Islet of Langerhans (tissue), 1 donor: ENCODE results near the gene PROX2.

Source experiments
- FAIRE-seq: peaks from one replicate; lab custom pipeline; 2011; peaks lifted over from hg19 to GRCh38; lab: Jason Lieb, UNC

Gene PROX2

GRCh38 chr14:74875941-74876913 is at the start of gene PROX2:
TSS of gene PROX2 (minus strand) at chr14:74876145. CDS start at chr14:74863834, 12,311 bp downstream.
- FAIRE-seq = no peak

GRCh38 chr14:74924061-74924460 is 48.1 kb upstream of the PROX2 start:
- no peak for FAIRE-seq

DNA sequence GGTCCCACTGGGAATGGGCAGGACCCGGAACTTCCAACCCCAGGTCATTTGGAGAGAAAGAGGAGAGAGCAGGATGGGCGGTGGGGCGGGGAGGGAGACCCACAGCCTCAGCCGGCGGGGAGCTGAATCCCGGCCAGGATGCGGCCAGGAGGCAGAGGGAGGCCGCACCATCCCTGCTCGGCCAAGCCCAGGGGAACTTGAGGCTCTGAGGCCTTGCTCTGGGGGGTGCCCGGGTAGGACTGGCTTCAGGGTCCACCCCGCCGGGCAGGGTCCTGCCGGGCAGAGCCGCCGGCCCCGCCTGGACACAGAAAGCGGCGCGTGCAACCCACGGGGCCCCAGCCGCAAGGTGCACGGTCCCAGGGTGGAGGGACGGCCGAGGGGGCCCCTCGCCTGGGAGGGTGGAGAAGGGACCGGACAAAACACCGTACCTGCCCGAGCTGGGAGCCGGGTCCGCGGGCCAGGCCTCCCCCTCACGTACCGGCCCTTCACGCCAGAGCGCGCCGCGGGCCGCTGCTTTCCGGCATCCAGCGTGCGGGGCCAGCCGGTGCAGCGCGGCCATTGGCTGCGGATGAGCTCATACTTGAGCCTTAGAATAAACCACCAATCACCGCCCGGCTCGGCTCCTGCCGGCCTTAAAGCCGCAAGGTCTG is 46.9 kb upstream of the PROX2 start, which contains the start of gene RPS6KL1:
Gene RPS6KL1, minus strand, starts transcription at position 509 of the 650 bp plus-strand sequence. CDS start 1,719 bp downstream, outside the sequence.
- FAIRE-seq = no peak

GRCh38 chr14:74921987-74922751 is 46.2 kb upstream of the PROX2 start:
- FAIRE-seq = no peak

DNA sequence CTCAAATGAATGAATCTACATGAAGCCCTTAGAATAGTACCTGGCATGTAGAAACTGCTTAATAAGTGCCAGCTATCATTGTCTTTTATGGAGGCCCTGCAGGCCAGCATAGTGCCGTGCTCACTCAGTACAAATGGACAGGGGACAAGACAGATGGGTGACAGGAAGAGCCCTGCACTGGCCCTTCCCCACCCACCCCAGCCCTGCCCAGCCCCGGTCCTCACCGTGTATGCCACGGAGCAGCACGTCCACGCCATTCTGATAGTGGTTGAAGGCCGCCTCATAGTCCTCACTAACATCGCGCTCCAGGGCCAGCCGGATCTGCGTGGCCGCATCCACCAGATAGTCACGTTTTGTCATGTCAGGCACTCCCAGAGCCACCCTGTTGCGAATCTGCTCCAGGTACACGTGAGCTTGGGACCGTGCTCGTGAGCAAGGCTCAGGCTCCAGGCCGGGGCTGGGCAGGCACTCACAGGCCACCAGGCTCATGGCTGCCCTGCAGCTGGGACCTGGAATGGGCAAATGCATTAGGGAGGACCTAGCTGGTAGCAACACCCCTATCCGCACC is 45.2 kb upstream of the PROX2 start:
- no peak for FAIRE-seq

- no peak for FAIRE-seq
Measured at GRCh38 chr14:74920281-74920680, 44.3 kb upstream of the PROX2 start.

DNA sequence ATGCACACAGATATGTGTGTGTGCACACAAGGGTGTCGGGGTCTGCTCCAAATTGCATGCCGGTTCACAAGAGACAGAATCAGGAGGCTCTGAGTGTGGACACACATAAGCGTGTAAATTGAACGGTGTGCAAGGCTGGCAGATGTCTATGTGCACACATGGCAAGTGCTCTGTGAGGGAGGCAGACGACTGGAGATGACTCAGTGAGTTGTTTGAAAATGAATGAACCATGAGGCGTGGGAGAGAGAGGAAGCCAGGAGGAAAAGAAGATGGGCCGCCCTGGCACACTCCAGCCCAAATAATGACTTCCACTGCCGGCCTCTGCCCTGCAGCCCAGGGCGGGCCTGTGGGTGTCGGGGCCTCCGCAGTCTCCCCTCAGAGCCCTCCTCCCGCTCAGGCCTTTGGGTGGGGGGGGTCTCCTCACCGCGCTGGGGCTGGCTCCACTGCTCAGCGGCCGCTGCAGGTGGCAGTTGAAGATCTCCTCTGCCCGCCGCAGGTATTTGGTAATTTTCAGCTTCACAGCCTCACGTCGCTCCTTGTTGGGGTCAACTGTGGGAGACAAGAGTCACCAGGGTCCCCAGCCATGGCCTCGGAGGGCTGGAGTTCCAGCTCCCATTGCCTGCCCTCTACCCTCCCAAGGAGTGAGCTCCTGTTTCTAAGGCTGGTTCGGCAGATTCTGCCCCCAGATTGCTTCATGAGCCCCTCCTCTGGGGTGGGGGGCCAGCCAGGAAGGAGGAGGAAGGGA is 43.6 kb upstream of the PROX2 start:
- no peak for FAIRE-seq

- FAIRE-seq = no peak
Measured at GRCh38 chr14:74918380-74918779, 42.4 kb upstream of the PROX2 start.

DNA sequence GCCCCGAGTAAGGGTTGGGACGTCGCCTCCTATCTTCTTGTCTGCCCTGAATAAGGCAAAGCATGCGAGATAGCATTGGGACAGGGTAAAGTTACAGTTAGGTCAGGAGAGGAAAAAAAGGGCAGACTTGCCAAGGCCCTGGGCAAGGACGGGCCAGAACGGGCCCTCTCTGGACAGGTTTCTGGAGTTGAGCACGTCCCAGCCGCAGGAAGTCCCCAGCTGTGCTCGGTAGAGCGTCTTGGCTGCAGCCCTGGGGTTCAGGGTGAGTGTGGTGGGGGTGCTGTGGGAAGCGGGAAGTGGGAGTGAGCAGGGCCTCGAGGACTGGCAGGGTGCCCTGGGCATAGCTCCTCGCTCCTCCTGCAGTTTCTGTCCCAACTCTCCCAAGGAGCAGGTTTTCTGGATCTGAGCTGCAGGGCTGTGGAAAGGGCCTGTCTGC is 41.7 kb upstream of the PROX2 start:
- FAIRE-seq = no peak

DNA sequence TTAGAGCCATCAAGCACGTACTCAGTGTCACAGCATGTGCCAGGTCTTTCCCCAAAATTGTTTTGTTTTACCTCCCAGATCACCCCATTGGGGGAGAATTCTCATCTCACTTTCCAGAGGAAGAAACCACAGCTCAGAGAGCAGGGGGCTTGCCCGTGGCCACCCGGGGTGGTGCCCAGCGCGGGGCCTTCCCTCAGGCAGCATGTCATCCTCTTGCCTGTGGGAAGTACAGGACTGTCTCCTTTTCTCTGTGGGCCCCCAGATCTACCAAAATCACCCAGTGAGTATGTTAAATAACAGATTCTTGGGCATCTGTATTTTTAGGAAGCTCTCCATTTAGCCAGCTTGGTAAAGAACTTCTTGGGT is 41.2 kb upstream of the PROX2 start:
- no peak for FAIRE-seq

DNA sequence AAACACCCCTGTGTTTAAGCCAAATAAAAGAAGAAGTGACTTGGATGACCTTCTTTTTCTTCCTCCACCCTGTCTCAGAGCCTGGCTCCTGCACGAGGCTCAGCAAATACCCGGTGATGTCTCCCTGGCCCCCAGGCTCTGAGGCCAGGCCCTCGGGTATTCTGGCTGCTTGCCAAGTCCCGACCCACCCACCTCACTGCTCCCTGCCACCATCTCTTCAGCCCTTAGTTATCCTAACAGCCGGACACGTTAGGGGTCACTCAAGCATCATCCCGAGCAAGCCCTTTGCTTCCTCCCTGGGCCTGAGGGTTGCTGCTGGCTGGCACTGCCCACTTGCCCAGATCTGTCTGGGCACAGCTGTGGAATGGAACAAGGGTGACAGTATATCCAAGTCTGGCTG is 39.9 kb upstream of the PROX2 start:
- no peak for FAIRE-seq

- no peak for FAIRE-seq
Measured at GRCh38 chr14:74915426-74915825, 39.5 kb upstream of the PROX2 start.

DNA sequence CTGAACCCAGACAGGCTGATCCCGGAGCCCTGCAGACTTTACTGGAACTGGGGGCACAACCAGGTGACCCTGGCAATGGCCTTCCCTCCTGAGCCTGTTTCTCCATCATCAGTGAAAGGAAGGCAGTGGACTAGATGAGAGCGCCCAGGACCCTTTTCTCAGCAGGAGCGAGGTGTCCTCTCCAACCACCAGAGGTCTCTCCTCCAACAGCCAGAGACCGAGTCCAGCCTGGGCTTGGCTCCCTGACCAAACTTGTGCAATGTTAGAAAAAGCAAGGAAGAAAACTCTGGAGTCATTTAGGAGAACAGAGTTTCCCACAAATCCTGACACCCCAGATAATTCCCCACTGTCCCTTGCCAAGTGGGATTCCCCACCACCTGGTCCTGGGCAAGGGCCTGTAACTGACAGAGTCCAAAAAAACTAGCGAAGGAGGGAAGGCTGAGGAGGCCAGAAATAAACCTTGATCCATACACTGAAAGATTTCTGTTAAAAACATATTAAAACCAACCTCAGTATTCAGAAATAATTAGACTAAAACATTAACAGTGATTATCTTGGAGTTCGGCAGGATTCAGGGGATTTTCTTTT is 38.1 kb upstream of the PROX2 start:
- FAIRE-seq = no peak

- FAIRE-seq = no peak
Measured at GRCh38 chr14:74913393-74913910, 37.5 kb upstream of the PROX2 start.

GRCh38 chr14:74912801-74913200 is 36.9 kb upstream of the PROX2 start:
- FAIRE-seq = no peak

DNA sequence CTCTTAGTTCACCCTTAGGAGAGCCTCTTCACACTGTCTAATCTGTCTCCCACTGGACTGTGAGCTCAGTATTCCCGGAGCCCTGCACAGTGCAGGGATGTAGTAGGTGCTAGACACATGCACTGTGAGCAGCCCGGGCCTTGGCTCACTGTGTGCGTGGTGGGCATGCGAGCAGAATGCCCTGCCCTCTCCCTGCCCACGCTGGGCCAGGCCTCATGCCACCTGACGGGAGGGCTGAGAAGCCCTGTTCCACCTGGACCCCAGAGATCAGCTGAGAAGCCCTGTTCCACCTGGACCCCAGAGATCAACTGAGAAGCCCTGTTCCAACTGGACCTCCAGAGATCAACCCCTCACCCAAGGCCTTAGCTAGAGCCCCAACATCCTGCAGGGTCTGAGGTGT is 36.2 kb upstream of the PROX2 start:
- no peak for FAIRE-seq

- no peak for FAIRE-seq
Measured at GRCh38 chr14:74911704-74912103, 35.8 kb upstream of the PROX2 start.

DNA sequence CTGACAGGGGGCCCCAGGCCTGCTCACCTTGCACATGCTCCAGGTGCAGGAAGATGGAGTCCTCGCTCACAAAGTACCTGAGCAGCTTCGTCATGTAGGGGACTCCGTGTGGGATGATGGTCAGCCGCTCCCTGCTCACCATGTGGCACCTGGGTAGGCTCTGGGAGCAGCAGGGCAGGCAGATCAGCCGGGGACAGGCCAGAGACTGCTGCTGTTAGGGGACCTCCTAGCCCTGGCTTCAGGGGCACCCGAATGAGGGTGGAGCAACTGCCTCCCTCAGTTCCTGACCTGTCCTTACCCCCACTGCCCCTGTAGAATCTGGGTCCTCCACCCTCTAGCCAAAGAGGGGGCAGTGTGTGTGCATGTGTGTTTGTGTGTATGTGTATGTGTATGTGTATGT is 35.3 kb upstream of the PROX2 start:
- no peak for FAIRE-seq

- no peak for FAIRE-seq
Measured at GRCh38 chr14:74910556-74910955, 34.6 kb upstream of the PROX2 start.

- no peak for FAIRE-seq
Measured at GRCh38 chr14:74909911-74910310, 34.0 kb upstream of the PROX2 start.

DNA sequence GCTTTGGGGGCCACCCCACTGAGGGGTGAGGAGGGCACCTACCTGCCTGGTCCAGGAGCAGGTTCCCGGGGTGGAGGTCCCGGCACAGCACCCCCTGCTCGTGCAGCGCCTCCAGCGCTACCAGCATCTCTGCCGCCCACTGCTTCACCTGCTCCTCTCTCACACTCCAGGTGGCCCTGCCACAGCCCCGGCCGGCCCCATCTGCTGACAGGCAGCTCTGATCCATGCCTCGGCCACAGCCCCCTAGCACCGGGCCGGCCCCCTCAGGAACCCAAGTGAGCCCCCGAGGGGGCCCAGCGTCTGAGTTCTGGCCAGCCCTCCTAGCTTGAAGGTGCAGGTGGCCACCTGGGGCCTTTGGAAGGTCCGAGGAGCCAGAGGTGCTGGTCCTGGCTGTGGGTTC is 33.6 kb upstream of the PROX2 start:
- no peak for FAIRE-seq
